Dedifferentiated amniotic fluid mesenchymal stem cell (primary cell): ENCODE results near the gene MXD3.
"Not testable (repeated sequence)": the region's sequence is repeated elsewhere in the genome, so short reads cannot be mapped to it uniquely, and the experiment has no call there.

Source experiments
- DNase-seq: peaks from one replicate; pipeline ENCODE4 v3.0.0-alpha.2; 2016; ENCODE audit errors: extremely low spot score

The MXD3 gene

DNA sequence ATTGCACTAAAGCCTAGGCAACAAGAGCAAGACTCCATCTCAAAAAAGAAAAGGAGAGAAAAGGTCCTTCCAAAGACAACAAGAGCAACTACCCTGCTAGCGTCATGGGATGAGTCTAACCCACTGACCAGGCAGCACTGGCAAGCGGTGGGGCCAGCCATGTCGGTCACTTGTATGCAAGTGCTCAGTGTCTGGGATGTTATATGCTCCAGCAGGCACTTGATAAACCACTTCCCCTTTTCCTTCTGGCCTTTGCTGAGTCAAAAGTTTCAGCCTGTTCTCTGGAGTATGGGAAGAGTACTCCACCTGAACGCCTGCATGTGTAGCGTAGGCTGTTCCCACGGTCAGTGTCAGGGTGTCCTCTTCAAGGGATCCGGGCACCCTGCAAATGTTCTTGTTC is 9.2 kb upstream of the MXD3 start:
- DNase-seq: no peak

DNA sequence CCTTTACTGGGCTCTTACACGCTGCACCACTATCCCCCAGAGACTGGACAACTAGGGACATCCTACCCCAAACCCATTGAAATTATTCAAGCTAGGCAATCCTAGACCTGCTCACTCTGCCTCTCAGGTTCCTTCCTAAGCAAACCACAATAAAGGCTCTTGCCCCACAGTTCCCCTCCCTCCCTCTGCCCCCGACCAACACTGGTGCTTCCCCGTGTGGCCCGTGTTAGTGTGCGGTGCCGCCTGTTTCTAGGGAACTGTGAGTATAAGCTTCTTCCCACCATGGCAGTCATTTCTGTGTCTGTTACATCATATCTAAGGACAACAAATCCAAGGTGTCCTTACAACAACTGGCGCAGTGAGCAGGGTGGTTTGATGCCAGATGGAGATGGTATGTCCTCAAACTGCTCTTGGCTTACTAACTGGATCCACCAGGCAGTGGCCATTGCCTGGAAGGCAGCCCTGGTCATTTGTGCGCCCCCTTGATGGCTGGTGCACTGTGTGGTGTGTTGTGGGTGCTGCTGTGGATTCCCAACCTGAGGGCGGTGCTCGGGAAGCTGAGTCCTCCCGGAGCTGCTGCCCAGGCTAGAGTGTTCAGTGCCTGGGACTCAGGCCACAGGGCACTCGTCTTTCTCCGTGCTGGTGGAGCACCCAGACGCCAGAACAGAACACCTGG is 8.4 kb upstream of the MXD3 start:
- DNase-seq: no peak

DNA sequence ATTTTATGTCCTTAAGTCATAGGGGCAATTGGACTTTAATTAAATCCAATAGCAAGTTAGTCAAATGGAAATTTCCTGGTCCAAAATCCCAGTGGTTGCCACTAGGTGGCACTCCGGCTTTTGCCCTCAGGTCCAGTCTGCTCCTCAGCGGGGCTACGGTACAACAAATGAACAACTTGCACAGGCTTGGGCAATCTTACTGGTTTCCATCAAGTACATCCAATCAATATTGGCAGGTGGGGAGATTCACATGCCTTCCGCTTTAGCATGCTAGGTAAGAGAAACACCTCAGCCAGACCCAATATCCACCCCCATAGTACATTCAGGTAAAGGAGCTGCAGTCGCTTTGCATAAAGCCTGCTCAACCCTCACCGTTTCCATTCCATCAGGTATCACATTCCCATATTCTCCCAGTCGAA is 6.3 kb upstream of the MXD3 start:
- peak; percentile 72 for DNase-seq

DNA sequence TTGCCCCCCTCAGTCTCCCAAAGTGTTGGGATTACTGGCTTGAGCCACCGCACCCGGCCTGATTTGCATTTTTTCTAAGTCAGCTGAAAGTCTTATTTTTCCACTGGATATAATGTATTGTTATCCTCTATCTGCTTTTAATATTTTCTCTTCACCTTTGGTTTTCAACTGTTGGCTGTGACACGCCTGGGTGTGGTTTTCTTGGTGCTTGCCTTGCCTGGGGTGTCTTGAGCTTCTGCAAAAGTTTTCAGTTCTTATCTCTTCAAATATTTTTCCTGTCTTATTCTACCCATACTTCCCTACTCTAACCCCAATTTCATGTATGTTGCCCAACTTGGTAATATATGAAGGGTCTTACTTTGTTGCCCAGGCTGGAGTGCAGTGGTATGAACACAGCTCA is 4.3 kb upstream of the MXD3 start:
- no peak for DNase-seq

DNA sequence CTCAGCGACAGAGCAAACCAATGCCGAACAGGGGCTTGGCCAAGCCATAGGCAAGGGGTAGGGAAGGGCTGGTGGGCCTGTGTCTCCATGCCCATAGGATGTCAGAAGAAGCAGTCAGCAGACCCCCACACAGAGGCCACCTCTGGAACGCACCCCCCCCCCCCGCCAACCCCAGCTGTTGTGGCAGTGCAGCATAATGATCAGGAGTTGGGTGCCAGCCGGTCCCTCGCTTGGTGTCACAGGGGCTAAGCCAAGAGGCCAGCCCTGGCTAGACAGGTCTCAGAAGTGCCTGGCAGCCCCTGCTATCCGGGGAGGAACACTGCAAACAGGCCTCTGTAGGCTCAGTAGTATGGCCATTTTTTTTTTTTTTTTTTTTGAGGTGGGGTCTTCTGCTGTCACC is 3.7 kb upstream of the MXD3 start:
- no peak for DNase-seq

DNA sequence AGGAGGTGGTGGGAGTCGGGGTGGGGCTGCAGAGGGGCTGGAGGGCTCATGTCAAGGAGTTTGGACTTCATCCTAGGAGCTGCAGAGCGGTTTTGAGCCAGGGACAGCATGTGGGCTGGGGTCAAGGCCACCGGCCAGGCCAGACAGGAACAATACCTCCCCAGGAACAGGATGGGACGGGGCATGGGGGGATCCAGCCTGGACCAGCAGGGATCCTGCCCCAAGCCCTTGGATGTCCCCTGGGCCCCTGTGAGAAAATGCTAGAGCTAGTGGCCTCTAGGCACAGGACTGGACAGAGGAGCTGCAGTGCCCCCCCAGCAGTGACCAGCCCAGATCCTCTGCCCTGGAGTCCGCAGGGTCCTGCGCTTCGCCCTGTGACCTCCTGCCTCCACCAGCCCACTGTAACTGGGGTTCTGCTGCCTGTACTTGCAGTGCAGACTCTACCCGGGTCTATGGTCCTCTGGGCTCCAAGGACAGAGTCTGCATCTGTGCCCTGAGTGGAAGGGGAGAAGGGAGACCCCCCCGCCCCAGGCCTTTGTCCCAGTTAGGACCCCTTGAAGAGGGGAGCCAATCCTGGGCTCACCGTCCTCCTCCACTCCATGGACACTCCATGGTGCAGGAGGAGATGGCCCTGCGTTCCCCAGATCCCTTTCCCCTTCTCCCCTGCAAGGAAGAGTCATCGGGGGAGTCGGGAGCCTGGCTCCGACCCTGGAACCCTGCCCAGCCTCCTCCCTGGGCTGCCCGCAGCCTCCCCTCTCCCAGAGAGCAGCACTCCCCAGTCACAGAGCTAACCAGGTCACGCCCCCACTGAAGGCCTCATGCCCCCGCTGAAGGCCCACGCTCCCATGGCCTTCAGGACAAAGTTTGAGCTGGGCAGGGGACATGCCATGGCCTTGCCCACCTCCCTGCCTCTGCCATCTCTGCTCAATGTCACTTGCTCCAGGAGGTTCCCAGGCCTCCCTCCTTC is 3.0 kb upstream of the MXD3 start:
- DNase-seq: no peak

DNA sequence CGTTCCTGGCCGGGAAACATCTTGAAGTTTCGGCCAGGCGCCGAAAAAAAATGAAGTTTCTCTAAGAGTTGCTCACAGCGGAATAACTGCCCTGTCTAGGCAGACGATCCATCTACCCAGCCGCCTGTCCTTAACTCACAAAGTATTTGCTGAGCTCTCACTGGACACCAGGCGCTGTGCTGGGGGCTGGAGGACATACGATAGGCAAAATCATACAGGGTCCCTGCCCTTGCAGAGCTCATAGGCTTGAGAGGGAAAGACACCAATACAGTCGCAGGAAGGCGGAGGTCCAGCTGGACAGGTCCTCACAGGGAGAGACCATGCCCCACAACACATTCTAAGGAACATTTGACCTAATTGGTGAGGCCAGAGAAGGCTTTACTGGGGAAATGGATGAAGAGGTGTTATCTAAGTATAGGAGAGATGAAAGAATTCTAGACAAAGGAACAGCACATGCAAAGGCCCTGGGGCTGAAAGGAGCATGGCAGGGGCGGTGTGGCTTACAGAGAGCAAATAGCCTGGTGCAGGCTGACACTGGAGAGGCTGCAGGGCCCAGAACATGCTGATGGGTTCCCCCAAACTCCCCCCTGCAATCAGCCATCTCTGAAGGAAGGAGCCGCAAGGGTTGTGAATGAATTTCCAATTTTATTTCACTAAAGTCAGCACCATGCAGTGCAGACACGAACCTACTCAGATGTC is 2.0 kb upstream of the MXD3 start:
- DNase-seq: no peak

DNA sequence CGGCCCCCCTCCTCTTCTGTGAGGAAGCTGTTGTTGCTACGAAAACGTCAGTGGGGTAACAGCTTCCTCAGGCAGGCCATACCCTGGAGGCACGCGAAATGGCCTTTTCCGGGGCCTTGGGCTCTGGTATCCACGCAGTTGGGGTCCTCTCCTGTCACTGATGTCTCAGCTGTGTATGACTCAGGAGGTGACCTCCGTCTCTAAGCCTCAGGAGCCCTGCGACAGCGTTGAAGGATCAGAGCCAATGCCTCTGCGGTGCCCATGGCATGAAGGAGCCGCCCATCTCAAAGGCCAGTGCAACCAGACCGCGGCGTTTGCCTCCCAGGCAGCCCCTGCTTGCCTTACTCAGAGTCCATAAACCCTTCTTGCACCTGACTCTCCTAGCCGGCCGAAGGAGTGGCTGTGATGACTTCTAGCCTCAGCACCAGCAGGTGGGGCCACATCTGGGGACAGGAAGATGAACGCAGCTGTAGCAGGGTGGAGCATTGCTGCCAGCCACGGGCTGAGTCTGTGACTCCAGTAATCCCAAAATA is 1.0 kb upstream of the MXD3 start:
- no peak for DNase-seq

DNA sequence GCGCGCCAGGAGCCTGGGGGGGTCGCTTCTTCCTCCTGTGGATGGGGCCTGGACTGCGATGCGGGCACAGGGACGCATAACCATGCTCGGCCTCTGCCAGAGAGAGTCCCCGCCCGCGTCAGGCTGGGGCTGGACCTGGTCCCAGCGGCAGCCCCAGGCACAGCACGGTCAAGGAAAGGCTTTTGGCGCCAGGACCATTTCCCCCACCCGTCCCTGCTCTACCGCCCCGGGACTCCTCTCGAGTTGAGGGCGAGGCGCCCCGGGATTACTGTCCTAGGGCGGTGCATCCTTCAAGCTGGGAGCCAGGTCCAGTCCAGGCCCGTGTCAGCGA is 341 bp downstream of the MXD3 start:
- DNase-seq: no peak

DNA sequence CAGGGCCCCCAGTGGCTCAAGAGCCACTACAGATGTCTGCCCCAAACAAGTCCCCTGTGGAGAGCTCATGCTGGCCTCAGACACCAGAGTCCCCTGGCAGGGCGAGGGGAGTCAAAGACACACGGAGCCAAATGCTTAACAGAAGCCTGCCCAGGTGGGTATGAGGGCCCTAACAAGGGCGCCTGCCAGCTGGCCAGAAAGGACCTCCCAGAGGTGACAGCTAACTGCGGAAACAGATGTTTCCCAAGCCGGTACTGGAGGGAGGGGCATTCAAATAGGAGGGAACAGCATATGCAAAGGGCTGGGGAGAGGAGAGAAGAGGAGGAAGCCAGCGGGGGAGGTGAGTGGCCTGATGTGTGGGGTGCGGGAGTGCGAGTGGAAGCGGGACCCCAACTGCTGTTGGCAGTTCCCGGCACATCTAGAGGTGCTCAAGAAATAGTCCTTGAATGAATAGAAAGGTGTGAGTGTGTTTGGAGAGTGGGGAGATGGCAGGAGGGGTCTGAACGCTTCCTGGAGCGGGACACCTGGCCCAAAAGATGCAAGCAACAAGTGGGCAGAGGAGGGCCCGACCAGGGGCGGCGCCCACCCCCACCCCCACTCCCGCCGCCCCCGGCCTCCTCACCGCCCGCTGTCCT is 824 bp downstream of the MXD3 start:
- no peak for DNase-seq

DNA sequence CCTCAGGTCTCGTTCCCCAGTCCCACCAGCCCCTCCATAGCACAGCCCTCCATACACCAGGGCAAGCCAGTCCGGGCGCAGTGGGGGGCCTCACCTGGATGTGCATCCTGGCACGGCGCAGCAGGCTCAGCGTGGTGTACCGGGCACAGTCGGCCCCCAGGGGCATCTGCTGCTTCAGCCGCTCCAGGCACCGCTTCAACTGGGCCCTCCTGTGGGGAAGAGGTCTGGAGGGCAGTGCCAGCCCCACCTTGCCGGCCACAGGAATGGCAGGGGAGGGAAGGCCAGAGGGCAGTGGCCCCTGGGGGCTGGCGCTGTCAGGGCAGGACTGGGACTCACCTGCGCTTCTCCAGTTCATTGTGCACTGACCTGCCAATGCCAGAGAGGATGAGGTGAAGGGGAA is 1.4 kb downstream of the MXD3 start:
- DNase-seq: no peak

DNA sequence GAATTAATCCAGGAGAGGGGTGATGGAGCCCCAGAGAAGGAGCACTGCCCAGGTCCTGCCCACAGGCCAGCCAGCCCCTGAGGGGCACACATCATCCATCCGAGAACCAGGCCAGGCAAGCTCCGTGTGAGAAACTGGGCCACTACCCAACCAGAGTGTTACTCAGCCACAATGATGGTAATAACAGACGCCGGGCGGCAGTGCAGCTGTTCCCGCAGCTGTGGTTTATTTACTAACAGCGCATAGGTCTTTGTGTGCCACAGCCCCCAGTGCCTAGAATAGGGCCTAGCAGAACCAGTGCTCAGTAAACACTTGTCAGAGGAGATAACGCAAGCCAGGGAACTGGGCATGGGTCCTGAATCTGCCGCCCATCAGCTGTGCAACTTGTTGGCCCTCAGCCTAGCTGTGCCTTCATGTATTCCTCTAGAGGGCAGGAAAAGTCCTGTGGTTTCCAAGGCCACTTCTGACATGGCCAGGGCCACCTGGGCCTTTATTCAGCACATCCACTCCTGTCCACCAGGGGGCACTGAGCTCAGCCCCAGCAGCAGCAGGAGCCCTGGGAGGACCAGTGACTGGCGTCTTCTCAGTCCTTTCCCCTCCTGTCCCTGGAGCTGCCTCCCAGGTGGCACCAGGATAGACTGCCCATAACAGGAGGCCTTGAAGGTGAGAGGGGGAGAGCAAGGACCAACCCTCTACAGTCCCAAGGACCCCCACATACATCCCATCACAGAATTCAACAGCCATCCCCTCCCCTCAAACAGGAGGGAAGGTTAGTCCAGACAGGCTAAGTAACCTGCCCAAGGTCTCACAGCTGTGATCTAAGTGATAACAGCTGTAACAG is 2.1 kb downstream of the MXD3 start:
- DNase-seq: no peak

DNA sequence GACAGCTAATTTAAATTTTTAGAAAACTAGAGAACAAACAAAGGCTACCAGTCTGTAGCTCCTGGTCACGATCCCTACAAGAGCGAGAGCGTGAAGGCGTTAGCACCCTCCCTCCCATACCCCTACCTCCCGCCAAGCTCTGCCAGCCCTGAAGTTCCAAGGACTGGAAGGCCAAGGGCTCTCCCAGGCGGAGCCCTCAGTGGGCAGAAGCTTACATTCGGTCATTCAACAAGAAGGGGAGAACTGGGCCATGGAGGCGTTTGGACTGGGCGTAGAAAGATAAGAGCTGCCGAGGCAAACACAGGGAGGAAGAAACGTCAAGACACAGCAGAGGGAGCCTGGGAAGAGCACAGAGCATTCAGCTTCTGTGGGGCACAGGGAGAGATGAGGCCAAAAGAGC is 3.0 kb downstream of the MXD3 start:
- no peak for DNase-seq

DNA sequence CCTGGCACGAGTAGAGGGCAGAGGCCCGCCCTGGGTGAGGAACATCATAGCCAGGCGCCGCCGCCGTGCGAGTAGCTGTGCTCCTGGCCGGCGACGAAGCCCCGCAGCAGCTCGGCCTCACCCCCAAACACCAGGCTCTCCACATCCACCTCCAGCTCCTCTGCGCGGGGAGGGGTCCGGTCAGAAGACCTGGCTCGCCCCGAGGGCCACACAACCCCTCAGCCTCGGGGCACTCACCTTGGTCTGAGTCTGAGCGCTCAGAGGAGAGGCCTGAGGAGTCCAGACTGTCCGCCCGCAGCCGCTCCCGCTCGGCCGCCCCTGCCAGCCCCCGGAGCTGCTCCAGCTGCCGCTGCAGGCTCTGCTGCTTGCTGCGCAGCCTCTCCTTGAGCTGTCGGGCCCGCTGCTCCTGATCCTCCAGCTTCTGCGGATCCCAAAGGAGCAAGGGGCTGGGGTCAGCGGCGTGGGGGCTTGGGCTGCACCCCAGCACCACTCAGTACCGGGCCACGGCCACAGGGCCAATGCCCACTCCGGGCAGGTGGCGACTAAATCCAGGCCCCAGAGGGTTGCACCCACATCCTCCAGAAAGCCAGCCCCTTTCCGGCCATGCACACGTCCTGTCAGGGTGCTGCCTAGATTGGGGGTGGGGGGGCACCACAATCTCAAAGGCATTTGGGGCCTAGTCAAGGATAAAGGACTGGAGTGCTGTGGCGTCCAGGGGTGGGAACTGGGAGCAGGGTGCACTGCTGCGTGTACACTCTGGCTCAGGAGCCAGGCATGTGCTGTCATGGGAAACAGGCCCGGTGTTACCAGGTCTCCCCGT is 3.9 kb downstream of the MXD3 start:
- DNase-seq: no peak

DNA sequence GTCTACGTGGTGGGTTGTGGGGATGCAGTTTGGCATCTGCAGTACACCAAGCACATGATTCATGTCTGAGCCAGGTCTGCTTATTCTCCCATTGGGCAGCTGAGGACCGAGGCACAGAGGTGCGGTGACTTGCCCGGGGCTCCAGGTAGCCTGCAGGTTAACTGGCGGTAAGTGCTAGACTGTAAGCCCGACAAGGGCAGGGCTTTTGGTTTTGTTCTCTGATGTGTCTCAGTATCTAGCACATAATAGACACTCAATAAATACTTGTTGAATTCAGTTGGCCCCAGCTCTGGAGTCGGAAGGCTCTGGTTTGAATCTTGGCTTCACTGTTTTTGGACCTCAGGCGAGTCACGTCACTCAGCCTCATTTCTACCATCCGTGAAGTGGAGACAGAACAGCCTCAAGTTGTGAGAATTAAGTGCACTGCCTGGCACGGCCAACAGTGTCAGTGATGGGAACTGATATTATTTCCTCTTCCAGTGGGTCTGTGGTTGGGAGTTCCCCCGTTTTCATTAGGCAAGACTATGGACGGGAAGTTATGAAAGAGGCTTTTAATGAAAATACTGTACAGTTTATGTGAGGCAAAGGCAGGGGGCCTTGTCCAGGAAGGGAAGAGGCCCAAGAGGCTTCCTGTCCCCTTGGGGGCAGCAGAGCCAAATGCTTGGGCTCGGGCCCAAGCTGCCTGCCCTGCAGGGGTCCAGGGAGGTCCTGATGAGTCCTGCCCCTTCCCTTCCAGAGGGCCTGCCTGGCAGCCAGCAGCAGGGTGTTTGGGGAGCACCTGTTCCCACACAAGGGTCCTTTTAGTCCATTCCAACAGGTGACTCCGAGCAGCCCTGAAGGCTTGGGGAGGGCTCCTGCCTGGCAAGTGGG is 4.8 kb downstream of the MXD3 start:
- no peak for DNase-seq

DNA sequence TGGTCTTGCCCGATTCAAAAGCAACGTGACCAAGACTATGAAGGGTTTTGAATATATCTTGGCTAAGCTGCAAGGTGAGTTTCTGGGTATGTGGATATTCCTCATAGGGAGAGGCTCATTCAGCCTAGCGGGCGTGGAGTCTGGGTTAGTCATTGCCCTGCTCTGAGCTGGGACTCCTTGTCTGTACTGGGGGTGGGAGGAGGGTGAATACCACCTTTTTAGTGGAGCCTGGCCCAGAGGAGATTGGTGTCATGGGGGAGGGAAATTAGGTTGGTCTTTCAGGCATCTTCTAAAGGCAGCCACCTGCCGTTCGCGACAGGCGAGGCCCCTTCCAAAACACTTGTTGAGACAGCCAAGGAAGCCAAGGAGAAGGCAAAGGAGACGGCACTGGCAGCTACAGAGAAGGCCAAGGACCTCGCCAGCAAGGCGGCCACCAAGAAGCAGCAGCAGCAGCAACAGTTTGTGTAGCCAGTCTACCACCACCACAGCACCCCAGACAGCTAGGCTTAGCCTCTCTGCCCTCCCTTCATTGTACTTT is 5.5 kb downstream of the MXD3 start:
- not testable (repeated sequence) for DNase-seq

DNA sequence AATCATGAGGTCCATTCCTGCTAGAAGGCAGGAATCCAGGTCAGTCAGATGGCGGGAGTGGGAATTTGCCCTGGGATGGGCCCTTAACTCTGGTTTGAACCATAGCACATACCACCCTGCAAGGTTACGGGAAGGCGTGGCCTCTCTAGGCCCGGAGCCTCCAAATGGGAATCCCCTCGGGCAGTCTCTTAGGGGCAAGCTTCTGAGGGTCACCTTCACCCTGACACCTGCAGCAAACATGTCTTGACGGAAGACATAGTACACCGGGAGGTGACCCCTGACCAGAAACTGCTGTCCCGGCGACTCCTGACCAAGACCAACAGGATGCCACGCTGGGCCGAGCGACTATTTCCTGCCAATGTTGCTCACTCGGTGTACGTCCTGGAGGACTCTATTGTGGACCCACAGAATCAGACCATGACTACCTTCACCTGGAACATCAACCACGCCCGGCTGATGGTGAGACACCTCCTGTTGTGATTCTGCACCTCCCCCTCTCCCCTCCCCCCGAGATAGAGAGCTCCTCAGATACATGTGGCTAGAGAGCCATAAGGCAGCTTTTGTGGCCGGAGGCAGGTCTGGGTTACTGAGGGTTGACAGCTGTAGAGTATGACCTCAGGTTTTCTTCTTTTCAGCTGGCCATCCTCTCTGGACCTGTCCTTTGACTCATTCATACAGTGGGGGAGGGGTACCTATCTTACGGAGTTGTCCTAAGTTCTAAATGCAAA is 7.1 kb downstream of the MXD3 start:
- DNase-seq: no peak

DNA sequence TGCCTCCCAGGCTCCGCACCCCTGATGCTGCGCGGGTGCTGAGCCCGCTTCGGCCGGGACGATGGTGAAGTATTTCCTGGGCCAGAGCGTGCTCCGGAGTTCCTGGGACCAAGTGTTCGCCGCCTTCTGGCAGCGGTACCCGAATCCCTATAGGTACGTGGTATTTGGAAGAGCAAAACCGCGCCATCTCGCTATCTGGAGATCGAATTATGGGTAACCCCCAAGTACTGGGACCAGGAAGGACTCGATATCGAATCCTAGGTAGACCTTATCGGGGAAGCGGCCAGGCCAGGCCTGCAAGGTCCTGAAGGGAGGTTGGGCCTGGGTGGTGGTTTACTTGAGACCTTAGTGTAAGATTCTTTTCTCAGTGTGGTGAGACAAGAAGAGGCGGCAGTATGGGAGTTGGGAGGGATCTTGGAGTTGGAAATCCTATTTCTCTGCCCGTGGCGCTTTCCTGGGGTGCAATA is 7.7 kb downstream of the MXD3 start:
- DNase-seq: no peak
